NCI-H510A treated with DMSO at 0.1 percent for 48 hours (cell line): ENCODE data around the gene CYP4Z1.
"Not testable (repeated sequence)": the region's sequence is repeated elsewhere in the genome, so short reads cannot be mapped to it uniquely, and the experiment has no call there.

Source experiments
- DNase-seq: peaks from one replicate; lab custom pipeline; 2025; lab: John Stamatoyannopoulos, UW

Gene CYP4Z1

DNA sequence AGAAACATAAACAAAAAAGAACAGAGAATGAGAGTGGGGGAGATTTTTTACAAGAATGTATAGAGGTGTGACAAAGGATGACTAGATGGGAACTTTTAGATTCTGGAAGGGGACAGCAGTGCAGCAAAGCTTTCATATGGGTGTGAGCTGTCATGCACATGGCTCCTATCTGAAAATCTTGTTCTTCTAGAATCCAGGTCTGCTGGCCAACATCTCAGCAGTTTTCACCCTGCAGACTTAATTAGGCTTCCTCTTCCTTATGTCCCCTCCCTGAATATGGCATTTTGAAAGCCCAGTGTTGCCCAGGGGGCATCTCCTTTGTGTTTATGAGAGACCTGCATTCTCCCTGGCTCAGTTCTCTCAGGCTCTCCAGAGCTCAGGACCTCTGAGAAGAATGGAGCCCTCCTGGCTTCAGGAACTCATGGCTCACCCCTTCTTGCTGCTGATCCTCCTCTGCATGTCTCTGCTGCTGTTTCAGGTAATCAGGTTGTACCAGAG is at the start of gene CYP4Z1:
Gene CYP4Z1 (plus strand): TSS at position 135 of the 498 bp plus-strand sequence. CDS start 260 bp downstream, at position 395.
- DNase-seq = no peak

DNA sequence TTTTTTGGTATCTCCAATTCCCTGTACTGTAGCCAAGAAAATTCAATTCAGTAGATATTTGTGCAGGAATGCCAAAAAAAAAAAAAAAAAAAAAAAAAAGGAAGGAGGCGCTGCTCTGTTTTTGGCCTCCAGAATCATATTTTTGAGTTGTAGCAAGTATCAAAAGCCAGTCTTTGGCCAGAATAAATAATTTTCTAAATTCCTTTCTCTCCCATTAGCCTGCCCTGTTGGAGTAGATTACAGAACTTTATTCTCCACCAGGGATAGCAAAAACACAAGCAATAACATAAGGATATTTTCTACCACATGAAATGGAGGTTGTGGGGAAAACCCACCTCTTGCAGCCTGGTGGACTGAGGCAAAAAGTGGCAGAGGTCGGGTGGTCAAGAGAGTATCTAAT is 46.0 kb upstream of the CYP4Z1 start:
- no peak for DNase-seq

DNA sequence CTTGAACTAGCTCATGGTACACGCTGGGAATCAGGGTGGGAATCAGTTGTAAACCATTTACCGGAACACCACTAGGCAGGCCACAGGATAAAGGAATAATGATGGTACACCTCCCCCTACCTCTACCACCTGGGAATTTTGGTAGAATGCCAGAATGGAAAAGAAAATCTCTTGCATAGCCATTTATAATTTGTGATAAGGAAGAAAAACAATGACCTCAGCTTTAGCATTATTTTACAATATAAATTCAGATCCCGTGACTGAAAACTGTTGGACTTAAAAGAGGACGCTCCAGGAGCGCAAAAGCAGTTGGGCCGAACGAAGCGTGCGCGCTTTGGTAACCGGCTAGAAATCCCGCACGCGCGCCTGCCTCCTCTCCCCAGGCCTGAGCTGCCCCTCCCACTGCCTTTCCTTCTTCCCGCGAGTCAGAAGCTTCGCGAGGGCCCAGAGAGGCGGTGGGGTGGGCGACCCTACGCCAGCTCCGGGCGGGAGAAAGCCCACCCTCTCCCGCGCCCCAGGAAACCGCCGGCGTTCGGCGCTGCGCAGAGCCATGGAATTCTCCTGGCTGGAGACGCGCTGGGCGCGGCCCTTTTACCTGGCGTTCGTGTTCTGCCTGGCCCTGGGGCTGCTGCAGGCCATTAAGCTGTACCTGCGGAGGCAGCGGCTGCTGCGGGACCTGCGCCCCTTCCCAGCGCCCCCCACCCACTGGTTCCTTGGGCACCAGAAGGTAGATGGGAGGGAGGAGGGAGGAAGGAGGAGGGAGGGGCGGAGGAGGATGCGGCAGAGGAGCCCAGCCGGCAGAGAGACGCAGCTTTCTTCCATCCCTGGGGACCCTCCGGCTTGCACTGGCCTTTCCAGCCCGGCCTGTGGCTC is 43.5 kb upstream of the CYP4Z1 start, which contains the start of gene CYP4X1:
Gene CYP4X1 (plus strand): TSS at position 402 of the 873 bp plus-strand sequence. CDS start 149 bp downstream, at position 551.
- DNase-seq = no peak

DNA sequence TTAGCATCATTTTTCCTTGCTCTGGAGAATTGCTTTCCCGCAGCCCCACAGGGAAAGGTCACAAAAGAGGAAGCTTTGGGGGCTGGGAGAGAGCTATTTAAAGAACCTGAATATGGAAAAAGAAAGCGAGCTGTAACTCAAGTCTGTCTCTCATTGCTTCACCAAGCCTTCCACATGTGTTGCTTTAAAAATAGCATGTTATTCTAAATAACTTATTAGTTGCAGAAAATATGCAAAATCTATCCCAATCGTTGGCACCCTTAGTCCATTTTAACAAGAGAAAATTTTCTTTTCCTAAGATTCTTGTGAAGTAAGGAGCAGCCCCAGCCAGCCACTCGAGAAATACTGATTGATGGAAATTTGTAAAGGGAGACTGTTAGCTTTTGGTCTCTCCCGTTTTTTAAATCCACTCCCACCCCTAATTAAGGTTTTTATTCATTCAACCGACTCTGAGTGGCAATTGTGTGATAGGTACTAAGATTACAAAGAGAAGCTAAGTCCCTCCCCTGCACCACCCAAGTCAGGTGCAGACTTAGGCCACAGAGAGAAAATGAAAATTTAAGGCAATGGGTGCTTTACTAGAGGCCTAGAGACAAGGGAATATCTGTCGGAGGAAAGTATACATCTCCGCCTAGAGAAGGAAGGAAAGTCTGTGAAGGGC is 42.8 kb upstream of the CYP4Z1 start:
- no peak for DNase-seq

DNA sequence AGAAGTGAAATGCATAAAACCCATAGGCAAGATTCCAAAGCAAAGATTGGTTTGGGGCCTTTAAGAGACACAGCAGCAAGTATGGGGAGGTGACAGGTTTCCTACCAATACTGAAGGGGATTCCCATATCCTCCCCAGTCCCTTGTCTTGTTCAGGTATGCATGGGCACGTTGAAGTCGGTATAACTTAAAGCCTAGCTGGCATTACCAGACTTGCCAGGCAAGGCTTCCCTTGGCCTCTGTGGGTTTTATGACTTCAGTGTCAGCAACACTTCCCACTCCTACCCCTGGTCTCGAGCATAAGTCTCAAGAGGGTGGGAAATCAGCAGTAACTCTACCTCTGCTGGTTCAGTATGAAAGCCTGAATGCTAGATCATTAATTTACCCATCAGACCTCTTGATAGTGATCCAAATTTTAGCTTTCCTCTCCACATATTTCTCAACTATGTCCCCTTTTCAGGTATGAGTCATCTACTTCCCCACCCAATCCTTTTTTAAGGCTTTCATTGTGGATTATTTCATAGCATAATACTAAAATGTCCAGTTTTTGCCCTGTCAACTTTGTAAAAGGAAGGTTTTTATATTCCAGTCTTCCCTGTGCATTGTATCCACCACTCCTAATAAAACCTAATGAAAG is 36.7 kb upstream of the CYP4Z1 start:
- DNase-seq = no peak

- no peak for DNase-seq
Measured at GRCh38 chr1:47031059-47031458, 36.0 kb upstream of the CYP4Z1 start.

DNA sequence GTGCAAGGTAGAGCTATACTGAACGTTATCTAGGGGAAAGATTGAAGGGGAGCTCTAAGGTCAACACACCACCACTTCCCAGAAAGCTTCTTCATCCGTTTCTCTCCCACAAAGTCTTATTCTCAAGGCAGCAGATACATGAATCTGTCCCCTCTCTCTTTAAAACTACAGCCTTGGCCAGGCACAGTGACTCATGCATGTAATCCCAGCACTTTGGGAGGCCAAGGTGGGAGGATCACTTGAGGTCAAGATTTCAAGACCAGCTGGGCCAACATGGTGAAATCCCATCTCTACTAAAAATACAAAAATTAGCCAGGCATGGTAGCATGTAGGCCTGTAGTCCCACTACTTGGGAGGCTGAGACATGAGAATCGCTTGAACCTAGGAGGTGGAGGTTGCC is 35.4 kb upstream of the CYP4Z1 start:
- DNase-seq = no peak

- no peak for DNase-seq
Measured at GRCh38 chr1:47036764-47037163, 30.3 kb upstream of the CYP4Z1 start.

DNA sequence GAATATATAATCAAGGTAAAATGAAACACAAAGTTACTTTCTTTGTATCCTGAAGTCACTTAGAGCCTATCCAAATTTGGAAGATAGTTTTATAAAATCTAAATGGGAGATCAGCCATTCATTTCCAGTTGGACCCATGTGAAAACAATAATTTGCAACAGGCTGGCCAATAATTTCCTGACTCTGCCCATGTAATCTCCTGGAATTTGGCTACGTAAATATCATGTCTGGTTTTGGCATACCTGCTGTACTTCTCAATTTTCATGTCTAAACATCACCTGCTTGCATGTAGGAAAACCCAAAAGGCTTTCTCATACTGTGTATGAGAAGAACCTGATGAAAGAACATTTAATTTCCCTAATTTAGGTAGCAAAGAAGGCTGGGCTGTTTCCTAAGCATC is 7.7 kb upstream of the CYP4Z1 start:
- DNase-seq = no peak

DNA sequence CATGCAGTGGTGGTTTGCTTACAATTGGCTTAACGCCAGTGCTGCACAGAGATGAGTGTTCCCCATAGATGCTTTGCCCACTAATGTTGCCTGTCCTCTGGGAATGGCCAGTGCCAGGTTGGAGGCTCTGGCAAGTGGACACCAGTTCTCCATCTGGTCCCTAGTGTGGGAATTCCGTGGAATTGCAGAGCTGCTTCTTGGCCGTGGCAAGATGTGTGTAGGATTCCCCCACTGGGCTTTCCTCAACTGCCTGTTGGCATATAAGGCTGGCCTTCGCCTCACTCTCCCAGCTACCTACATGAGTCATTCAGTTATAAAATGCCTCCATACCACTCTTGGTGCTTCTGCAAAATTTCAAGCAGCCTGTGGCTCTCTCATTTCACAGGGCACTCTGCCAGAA is 2.0 kb downstream of the CYP4Z1 start:
- not testable (repeated sequence) for DNase-seq

DNA sequence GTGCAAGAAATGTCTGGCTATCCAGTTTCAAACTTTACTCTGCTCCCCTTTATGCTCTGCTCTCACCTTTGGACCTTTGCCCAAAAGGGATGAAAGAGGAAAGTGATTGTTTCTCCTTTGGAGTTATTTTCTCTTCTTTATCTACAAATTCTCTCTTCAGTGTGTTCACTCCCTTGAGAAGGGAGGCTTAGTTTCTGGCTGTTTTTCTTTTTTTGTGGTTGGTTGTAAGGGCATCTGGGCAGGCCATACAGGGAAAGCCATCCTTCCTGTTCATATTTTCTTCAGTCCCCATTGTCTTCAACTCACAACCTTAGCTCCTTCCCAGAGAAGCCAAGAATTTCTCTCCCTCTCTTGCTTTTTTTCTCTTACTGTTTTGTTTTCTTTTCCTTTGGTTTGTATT is 2.5 kb downstream of the CYP4Z1 start:
- DNase-seq = not testable (repeated sequence)

- peak; percentile 5 for DNase-seq
Measured at GRCh38 chr1:47089356-47089755, 22.3 kb downstream of the CYP4Z1 start.

GRCh38 chr1:47091476-47091875 is 24.4 kb downstream of the CYP4Z1 start:
- not testable (repeated sequence) for DNase-seq

- no peak for DNase-seq
Measured at GRCh38 chr1:47104816-47105215, 37.8 kb downstream of the CYP4Z1 start.

DNA sequence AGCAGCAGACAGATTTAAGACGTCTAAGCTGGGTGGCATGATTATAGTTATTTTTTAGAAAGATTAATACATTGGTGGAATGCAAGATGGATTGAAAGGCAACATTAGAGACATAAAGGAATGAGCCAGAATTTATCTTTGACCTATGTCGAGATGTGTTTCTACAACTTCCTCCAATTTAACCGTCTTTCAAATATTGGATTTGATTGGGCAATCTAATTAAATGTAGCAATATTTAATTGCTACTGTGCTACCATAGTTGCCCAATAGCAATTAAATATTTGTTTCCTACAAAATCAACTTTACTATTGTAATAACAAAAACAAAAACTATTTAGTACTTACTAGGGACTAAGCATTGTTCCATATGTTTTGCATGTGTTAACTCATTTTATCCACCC is 39.8 kb downstream of the CYP4Z1 start:
- no peak for DNase-seq

GRCh38 chr1:47107851-47108574 is 41.0 kb downstream of the CYP4Z1 start:
- not testable (repeated sequence) for DNase-seq

DNA sequence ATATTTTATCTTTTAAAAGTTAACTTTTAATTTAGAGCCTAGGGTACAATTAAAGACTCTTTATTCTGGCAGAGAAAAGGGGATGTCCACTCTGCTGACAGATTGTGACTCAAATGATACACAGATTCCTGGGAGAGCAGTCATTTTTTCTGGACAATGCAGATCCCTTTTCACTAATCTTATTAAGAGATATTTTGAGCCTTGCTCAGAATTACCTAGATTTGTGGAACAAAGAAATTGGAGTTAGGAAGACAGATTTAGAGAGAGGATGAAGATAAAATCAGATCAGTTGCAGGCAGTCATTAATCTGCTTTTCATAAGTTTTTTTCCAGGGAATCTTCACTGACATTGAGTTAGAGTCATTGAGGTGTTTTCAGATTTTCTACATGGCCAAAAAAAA is 42.5 kb downstream of the CYP4Z1 start:
- not testable (repeated sequence) for DNase-seq

GRCh38 chr1:47113178-47113577 is 46.1 kb downstream of the CYP4Z1 start:
- DNase-seq = no peak

- not testable (repeated sequence) for DNase-seq
Measured at GRCh38 chr1:47121039-47121438, 54.0 kb downstream of the CYP4Z1 start.

GRCh38 chr1:47124834-47125233 is 57.8 kb downstream of the CYP4Z1 start:
- DNase-seq = not testable (repeated sequence)

DNA sequence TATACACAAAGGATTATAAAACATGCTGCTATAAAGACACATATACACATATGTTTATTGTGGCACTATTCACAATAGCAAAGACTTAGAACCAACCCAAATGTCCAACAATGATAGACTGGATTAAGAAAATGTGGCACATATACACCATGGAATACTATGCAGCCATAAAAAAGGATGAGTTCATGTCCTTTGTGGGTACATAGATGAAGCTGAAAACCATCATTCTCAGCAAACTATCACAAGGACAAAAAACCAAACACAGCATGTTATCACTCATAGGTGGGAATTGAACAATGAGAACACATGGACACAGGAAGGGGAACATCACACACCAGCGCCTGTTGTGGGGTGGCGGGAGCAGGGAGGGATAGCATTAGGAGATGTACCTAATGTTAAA is 60.0 kb downstream of the CYP4Z1 start:
- not testable (repeated sequence) for DNase-seq

- DNase-seq = no peak
Measured at GRCh38 chr1:47128221-47128620, 61.2 kb downstream of the CYP4Z1 start.
